NCI-H1417 treated with DMSO at 0.1 percent for 48 hours (cell line): ENCODE results near the gene HOXA9.

Source experiments
- DNase-seq: peaks from one replicate; lab custom pipeline; 2025; lab: John Stamatoyannopoulos, UW

The HOXA9 gene

GRCh38 chr7:27153526-27153925, 11.8 kb downstream of the HOXA9 start:
- DNase-seq = no peak

DNA sequence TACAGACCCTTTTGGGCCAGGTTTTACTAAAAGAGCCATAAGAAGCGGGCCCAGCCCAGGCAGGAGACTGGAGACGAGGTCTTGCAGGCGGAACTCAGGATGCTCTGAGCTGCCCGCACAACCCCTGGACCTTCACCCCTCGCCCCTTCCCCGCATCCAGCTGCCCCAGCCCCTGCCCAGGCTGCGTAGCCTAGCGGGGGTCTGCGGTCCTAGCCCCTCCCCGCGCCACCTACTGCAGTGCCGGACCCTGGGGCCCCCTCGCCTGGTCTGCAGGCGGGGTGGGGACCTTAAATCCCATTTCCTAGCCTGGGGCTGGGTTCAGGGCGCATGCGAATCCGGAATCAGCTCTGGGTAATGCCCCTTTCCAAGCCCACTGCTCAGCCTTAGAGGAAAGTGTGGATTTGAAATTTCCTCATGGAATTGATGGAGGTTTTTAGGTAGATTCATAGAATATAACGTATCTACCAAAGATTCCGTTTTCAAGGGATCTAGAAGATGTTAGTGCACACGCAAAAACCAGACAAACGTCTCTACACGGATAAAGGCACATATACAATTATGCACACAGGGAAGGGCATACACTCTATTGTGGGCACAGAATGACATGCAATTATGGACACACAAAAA, 12.4 kb downstream of the HOXA9 start:
- DNase-seq = no peak

DNA sequence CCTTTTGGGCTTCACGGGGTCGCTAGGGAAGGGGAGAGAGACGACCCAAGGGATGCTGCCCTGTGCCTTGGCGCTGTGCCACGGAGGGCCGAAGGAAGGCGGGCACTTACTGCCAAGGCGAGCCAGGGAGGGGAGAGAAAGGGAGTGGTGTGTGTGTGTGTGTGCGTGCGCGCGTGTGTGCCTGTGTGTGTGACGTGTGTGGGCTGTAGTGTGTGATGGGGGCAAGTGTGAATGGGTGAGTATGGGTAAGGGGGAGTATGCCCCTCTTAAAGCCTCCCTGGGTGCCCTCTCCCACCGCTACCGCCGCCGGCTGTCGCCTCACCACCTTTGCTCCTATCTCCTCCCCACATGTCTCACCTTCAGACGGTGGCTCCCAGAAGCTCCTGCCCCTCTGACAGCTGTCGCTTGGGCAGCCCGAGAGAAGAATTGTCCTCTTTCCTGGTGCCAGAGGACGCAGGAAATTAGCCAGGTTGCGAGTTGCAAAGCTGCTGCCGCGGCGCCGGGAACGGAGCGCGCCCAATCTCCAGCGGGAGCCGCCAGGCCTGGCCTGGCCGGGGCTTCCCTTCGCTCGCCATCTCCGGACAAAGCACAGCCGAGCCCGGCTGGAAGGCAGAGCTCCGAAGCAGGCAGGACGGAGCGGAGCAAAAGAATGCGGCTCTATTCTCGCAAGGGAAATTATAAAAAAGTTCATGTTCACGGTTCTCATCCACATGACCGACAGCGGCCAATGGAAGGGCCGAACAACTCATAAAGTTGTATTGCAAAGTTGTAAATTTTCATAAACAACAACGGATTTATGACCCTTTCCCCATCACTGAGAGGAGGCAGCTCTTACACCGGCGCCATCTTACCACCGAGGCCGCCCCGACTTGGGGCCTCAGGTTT, 13.2 kb downstream of the HOXA9 start, which contains the start of gene HOXA3:
Gene HOXA3, minus strand, starts transcription at position 653 of the 885 bp plus-strand sequence. CDS start 41,943 bp downstream, outside the sequence.
- DNase-seq = no peak

DNA sequence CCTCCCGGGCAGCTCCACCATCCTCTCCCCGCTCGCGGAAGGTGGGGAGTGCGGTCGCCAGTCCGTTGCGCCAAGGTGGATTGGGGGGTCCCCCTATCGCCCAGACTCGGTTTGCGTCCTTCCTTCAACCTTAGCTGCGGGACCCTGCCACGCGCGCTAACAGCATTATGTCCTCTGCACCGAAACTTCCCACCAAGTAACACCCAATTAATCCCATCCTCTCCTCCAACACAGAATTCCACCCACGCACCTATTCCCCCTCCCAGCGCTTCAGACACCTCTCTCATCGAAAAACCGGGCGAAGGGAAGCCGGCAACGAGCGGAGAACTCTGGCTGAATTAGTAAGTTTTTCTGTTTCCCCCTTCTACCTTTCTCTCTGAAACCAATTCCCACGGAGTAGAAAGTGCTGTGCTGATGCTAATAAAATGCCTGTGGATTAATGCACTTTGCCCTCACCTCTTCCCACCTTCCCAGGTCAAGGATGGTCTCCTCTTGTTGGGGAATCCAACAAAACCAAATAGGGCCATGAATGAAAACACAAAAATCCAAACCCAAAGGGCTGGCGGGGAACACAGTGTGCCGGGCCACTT, 13.9 kb downstream of the HOXA9 start:
- no peak for DNase-seq

DNA sequence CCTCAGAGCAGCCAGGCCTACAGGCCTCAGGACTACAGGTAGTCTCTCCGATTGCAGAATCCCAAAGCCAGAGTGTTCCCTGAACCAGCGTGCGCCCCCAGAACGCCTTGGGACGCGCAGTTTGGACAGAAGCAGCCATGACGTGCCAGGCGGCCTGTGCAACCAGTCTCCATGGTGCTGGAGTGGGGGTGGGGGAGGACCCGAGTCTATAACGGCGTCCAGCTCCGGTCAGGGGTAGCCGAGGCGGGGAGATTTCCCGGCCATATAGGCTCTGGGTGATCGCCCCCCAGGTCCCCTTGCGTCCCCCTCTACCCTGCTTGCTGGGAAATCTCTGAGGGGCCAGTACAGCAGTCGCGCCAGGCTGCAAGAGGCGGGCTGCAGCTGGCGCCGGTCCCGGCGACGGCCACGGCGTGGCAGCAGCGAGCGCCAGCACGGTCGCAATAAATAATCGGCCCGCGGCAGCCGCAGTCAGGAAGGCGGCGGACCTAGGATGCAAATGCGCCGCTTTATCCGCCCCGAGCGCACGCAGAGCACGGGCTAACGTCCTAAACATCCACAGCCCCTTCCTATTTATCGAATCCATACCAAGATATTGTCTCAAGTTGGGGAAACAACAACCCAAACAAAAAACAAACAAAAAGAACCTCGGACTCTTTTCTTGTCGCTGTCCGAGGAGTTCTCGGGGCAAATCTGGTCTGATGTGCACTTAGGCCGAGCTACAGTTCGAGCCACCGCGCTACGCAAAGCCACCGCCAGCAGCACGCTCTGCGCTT, 14.6 kb downstream of the HOXA9 start:
- DNase-seq = no peak

DNA sequence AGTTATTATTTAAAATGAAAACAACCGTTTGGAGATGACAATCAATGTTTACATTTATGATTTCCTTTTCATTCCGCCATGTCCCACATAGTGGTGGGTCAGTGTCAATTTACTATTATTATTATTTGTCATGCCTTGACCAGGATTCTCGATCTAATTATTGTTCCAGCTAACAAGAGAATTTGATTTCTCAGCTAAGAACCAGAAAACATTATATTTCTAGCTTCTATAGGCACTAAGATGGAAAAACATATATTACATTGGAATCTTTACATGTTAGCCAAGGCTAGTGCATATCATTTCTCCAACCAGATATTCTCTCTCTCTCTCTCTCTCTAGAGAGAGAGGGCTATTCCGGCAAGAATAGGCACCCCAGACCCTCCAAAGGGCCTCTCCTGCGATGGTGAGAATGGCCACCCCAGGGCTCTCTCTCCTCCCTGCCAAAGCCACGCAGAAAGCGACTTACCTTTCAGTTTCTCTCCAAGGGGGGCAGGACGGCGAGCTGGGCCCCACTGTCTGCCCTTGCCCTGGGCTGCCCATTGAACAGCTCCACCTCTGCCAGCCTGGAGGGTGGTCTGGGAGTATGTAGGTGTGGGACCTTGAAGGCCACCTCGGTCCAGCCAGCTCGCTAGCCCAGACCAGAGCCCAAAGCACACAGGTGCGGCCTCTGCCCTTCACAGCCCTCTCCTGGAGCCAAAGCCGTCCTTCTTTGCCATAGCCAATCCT, 15.3 kb downstream of the HOXA9 start:
- no peak for DNase-seq

DNA sequence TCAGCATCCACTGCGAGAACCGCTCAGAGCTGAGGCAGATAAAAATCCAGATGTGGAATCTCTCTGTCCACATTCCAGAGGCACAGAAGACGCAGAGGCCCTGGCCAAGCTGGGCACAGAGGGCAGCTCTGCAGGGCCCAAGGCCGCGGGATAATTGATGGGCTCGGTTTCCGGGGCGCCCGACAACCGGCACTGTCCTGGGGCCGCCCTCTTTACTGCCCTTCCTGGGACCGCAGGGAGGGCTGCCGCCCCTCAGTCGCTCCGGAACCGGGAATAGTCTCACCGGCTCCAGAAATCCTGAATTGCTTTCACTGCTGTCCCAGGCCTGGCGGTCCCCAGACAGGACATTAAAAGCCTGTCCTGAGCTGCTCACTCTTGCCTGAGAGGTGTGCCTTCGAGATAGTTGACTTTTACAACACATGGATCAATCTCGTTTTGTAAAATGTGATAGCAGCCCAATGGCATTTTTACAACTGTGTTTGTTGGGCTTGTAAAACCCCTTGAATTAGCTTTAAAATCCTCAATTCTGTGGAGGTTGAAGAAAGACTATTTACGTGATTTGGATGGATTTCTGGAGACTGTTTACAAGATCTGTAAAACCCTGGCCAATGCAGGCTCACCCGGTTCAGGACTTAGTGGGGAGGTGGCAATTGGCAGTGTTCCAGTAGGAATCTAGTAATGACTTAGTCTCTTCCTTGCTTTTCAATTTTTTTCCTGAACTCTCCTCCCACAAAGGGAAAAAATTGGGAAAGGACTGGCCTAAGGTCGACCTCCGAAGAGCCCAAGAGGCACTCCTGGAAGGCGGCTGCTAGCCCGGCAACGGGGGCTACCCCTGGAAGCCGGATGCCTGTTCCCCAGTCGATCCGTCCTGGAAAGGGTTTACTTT, 16.3 kb downstream of the HOXA9 start:
- no peak for DNase-seq

DNA sequence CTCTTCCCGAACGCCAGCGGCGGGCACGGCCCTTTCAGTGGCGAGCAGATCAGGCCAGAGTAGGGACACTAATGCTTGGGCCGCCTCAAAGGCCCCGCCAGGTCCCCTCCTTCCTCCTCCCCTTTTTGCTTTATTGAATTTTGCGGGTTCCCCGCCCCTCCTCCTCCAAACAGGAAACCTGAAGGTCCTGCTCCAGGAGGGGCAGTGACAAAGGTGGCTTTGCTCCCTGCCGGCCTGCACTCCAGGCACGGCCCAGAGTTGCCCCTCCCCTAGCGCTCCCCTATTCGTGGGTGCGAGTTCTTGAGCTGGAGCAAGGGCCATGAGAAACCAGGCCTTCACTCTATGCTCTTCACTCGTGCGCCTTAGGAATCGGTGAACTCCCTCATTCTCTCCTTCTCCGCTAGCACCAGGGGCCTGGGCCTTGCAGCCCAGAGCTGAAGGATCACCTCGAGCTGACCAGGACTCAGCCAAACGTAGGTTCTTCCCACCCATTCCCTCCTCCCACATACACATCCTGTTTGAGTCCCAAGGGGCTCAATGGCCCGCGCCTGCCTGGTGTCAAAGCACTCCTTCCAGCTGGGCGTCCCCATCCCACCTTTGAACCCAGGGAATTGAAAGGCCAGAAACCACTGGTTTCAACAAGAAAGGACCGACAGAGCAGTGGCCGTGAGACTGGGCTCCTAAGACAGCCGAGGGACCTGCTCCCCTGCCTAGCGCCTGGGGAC, 17.1 kb downstream of the HOXA9 start:
- no peak for DNase-seq

- no peak for DNase-seq
These were observed 17.9 kb downstream of the HOXA9 start, which contains the start of gene HOXA6 for GRCh38 chr7:27147199-27148030. HOXA6 (minus strand) TSS chr7:27147774; CDS start chr7:27147749, 25 bp downstream.

GRCh38 chr7:27146491-27147198, 18.7 kb downstream of the HOXA9 start:
- no peak for DNase-seq

DNA sequence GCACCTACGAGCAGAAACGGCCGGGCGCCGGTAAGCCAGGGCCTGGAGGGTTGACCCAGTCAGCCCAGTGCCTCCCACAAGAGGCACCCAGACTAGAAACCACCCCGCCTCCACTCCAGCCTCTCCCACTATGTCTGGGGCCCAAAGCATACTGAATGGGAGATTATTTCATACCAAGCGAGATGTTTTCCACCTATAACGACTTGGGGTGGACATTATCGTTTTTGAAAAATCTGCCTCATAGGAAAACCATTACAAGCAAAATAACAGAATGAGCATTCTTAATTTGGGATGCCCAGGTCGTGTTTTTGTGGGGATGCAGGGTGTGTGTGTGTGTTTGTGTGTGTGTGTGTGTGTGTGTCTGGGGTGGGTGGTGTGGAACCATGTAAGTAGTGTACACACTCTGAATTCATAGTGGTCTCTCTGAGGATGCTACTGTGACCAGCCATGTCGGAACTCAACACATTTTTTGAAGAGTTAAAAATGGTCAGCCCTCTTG, 19.4 kb downstream of the HOXA9 start:
- no peak for DNase-seq

DNA sequence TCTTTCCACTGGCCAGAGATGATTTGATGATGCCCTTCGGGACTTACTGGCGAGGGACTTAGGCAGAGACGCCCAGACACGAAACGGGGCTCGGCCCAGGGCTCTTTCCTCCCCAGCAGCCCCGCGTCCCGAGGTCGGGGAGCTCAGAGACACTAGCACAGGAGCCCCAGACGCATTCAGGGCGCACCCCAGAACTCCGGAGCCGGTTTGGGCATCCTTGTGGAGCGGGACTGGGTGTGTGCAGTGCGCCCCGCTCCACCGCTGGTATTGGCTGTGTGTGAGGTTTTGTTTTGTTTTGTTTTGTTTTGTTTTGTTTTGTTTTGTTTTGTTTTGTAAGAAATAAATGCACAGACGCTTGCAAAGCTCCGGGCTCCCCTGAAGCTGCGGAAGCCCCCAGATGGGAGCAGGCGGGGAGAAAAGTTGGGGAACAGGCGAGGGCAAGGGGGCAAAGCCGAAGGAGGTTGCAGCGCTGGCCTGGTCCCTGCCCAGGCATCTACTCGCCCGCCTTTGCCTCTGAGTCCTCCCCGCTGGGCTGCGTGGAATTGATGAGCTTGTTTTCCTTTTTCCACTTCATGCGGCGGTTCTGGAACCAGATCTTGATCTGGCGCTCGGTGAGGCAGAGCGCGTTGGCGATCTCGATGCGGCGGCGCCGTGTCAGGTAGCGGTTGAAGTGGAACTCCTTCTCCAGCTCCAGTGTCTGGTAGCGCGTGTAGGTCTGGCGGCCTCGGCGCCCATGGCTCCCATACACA, 20.0 kb downstream of the HOXA9 start:
- no peak for DNase-seq

- DNase-seq = no peak
These were observed 20.6 kb downstream of the HOXA9 start for GRCh38 chr7:27144781-27145164.

DNA sequence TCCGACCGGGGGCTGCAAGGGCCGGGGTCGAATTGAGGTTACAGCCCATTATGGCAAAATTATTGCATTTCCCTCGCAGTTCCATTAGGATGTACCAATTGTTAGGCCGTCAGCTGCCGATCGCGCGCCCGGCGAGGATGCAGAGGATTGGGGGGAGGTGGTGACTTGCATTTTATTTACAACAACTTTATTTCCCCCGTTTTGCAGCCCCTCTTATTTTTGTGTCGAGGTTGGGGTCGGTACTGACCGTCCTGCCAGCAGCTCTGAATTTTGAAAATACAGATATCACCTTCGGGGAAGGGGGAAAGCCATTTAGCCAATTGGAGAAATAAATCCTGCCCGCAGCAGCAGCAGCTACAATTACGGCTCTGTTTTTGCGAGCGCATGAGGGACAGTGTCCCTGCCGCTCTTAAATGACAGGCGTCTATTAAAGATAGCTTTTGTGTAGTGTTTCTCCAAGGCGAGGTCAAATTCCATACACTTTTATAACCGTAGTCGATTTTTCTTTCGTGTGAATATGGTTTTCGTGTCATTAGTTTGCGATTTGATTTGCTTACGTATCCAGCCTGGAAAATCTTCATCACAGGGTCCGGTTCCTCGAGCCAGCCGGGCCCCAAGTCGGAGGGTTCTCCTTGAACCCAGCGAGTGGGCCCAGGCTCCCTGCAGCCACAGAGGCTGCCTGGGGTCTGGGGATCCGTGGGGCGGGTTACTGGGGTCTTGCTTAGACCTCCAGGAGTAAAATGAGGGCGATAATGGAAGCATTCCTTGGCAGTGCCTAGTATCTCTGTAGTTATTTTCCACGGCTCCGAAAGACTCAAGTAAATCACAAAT, 21.2 kb downstream of the HOXA9 start:
- DNase-seq = no peak

DNA sequence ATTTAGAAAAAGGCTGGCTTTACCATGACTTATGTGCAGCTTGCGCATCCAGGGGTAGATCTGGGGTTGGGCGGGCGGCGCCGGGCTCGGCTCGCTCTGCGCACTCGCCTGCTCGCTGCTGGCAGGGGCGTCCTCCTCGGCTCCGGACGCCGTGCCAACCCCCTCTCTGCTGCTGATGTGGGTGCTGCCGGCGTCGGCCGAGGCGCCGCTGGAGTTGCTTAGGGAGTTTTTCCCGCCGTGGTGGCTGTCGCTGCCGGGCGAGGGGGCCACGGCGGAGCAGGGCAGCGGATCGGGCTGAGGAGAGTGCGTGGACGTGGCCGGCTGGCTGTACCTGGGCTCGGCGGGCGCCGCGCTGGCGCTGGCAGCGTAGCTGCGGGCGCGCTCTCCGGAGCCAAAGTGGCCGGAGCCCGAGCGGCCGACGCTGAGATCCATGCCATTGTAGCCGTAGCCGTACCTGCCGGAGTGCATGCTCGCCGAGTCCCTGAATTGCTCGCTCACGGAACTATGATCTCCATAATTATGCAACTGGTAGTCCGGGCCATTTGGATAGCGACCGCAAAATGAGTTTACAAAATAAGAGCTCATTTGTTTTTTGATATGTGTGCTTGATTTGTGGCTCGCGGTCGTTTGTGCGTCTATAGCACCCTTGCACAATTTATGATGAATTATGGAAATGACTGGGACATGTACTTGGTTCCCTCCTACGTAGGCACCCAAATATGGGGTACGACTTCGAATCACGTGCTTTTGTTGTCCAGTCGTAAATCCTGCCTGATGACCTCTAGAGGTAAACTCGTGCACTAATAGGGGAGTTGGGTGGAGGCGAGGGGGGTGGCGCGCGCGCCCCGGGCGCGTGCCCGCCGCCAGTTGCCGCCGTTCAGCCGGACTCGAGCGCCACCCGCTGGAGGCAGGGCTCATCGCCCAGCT, 22.1 kb downstream of the HOXA9 start, which contains the start of gene HOXA5:
Gene HOXA5, minus strand, starts transcription at position 659 of the 927 bp plus-strand sequence. Its CDS starts 74 bp downstream, at position 585.
- peak; percentile 62 for DNase-seq
